GM21360 (cell line): ENCODE results near the gene F2RL1.
"Not testable (repeated sequence)": the region's sequence is repeated elsewhere in the genome, so short reads cannot be mapped to it uniquely, and the experiment has no call there.

Experiments used
- ATAC-seq: cut with Tn5 transposase; IDR thresholded peaks from one replicate; pipeline ENCODE4 v1.9.1; 2021; ENCODE audit warnings: mild to moderate bottlenecking, moderate library complexity; ENCODE audit not compliant: unreplicated experiment

Gene F2RL1

GRCh38 chr5:76818844-76819831 lies at the start of gene F2RL1:
TSS of gene F2RL1 (plus strand) at chr5:76819030. CDS start at chr5:76819183, 153 bp downstream.
- ATAC-seq = no peak

GRCh38 chr5:76771041-76771440 lies 47.8 kb upstream of the F2RL1 start:
- not testable (repeated sequence) for ATAC-seq

GRCh38 chr5:76771705-76772405 lies 47.0 kb upstream of the F2RL1 start:
- no peak for ATAC-seq

- no peak for ATAC-seq
Observed at GRCh38 chr5:76775921-76776320, 42.9 kb upstream of the F2RL1 start.

- ATAC-seq = no peak
Observed at GRCh38 chr5:76776391-76776790, 42.4 kb upstream of the F2RL1 start.

- ATAC-seq = not testable (repeated sequence)
Observed at GRCh38 chr5:76780616-76781015, 38.2 kb upstream of the F2RL1 start.

- no peak for ATAC-seq
Observed at GRCh38 chr5:76781775-76782174, 37.1 kb upstream of the F2RL1 start.

GRCh38 chr5:76782444-76782843 lies 36.4 kb upstream of the F2RL1 start:
- ATAC-seq = no peak

- ATAC-seq = no peak
Observed at GRCh38 chr5:76787237-76787636, 31.6 kb upstream of the F2RL1 start.

- no peak for ATAC-seq
Observed at GRCh38 chr5:76788362-76788761, 30.5 kb upstream of the F2RL1 start.

GRCh38 chr5:76789275-76789674 lies 29.6 kb upstream of the F2RL1 start:
- ATAC-seq = not testable (repeated sequence)

- no peak for ATAC-seq
Observed at GRCh38 chr5:76789991-76790581, 28.7 kb upstream of the F2RL1 start.

- no peak for ATAC-seq
Observed at GRCh38 chr5:76790632-76791290, 28.1 kb upstream of the F2RL1 start.

- ATAC-seq = no peak
Observed at GRCh38 chr5:76791461-76791860, 27.4 kb upstream of the F2RL1 start.

- no peak for ATAC-seq
Observed at GRCh38 chr5:76794871-76795270, 24.0 kb upstream of the F2RL1 start.

- ATAC-seq = no peak
Observed at GRCh38 chr5:76799588-76799987, 19.2 kb upstream of the F2RL1 start.

GRCh38 chr5:76800579-76800978 lies 18.3 kb upstream of the F2RL1 start:
- ATAC-seq = no peak

- no peak for ATAC-seq
Observed at GRCh38 chr5:76801159-76801802, 17.5 kb upstream of the F2RL1 start.

- no peak for ATAC-seq
Observed at GRCh38 chr5:76801803-76802195, 17.0 kb upstream of the F2RL1 start.

- ATAC-seq = no peak
Observed at GRCh38 chr5:76804266-76804665, 14.6 kb upstream of the F2RL1 start.
